ENCODE data around the gene PTGFRN.

The PTGFRN gene

GRCh38 chr1:116891396-116892079 lies 18.2 kb upstream of the PTGFRN start:
- no peak for DNase-seq

DNA sequence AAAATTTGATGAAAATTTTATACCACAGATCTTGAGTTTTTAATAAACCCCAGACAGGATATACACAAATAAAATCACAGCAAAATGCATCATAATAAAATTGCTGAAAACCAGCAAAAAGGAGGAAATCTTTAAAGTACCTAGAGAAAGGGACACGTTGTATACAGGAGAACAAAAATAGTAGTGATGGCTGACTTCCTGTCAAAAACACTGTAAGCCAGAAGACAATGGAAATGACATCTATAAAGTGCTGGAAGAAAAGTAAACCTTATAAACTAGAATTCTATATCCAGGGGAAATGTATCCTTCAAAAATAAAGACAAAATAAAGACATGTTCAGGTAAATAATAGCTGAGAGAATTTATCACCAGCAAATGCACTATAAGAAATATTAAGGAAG lies 14.6 kb upstream of the PTGFRN start:
- no peak for DNase-seq

GRCh38 chr1:116899529-116899928 lies 10.2 kb upstream of the PTGFRN start:
- DNase-seq = no peak

GRCh38 chr1:116900471-116901365 lies 9.0 kb upstream of the PTGFRN start:
- no peak for DNase-seq

DNA sequence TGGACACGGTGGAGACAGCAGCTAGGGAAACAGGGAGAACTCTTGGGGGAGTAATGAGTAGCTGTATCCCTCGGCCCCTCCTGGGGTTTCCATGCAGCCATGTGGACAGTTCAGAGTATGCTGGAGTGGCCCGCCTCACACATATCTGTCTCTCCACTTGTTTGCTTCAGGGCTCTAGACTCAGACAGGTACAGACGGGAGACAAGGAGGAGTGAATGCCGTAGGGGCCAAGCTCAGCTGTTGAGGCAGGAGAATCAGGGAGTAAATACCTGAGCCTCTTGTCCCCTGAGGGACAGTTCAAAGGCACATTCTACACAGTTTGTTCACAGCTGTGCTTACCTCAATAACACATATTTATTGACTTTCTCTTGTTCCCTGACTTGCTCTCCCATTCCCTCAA lies 7.7 kb upstream of the PTGFRN start:
- DNase-seq = no peak

DNA sequence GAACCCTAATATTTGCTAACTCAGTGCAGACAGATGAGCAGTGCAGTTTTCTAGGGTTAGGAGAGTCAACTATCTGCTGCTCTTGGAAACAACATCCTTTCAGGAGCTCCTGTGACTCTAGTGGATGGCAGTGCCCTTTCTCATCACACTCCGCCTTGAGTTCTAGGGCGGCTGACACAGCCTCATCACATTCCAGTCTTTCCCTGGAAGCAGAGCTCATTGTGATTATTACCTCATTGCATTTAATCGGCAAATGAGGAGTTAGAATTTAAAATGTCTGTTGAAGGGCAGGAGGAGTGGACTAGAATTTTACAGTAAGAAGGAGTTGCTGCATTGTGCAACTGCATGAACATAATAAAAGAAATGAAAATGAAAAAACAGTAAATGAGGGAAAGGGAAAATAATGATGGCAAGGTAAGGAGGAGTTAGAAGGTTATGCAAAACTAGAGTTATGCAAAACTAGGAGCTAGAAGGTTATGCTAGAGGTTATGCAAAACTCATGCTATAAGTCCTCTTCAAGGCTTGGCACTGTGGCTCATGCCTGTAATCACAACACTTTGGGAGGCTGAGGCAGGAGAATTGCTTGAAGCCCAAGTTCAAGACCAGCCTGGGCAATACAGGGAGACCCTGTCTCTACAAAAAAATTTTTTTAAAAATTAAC lies 6.9 kb upstream of the PTGFRN start:
- no peak for DNase-seq

DNA sequence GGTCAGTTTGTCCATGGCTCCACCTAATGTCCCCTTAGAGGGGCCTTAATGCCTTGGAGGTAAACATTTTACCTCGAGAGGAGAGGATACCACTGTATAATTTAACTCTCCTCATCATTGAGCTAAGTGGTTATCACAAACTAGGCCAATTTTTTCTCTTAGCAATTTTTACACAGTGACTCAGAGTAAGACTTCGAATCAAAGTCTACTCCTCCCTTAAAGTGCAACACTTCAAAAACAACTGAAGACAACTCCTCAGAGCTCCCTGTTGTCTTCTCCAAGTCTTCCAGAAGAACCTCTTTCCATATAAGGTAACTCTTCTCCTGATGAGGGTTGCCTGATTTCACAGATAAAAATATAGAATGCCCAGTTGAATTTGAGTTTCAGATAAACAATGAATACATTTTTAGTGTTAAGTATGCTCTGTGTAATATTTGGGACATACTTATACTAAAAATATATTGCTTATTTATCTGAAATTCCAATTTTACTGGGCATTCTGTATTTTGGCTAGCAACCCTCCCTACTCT lies 4.9 kb upstream of the PTGFRN start:
- no peak for DNase-seq

DNA sequence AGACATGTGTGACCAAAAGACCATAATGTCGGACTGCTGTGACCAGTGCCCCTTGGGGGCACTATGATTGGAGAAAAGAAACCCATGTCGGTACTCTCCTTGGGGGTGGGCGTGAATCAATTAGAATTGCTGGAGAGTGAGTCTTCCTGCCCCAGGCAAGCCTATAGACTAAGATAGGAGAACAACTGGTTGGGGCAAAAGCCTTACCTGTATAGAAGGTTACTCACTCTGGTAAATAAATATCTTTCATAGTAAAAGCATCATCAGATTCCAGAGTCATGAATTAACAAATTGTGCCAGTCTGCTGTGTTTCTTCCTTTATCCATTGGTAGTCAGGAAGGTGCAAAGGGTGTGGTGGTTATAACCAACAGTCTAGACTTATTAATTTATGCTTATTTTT lies 2.9 kb upstream of the PTGFRN start:
- DNase-seq = no peak

- no peak for DNase-seq
Measured at GRCh38 chr1:116907351-116907750, 2.4 kb upstream of the PTGFRN start.

DNA sequence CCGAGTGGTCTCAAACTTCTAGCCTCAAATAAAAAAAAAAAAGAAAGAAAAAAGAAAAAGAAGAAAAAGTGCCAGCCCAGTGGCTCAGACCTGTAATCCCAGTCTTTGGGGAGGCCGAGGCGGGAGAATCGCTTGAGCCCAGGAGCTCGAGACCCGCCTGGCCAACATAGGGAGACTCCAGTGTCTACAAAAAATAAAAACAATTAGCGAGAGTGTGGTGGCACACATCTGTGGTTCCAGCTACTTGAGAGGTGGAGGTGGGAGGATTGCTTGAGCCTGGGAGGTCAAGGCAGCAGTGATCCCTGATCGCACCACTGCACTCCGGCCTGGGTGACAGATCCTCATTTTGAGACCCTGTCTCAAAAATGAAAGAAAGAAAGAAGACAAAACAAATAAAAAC lies 1.4 kb upstream of the PTGFRN start:
- no peak for DNase-seq

- DNase-seq = no peak
Measured at GRCh38 chr1:116908820-116909511, 750 bp upstream of the PTGFRN start.

DNA sequence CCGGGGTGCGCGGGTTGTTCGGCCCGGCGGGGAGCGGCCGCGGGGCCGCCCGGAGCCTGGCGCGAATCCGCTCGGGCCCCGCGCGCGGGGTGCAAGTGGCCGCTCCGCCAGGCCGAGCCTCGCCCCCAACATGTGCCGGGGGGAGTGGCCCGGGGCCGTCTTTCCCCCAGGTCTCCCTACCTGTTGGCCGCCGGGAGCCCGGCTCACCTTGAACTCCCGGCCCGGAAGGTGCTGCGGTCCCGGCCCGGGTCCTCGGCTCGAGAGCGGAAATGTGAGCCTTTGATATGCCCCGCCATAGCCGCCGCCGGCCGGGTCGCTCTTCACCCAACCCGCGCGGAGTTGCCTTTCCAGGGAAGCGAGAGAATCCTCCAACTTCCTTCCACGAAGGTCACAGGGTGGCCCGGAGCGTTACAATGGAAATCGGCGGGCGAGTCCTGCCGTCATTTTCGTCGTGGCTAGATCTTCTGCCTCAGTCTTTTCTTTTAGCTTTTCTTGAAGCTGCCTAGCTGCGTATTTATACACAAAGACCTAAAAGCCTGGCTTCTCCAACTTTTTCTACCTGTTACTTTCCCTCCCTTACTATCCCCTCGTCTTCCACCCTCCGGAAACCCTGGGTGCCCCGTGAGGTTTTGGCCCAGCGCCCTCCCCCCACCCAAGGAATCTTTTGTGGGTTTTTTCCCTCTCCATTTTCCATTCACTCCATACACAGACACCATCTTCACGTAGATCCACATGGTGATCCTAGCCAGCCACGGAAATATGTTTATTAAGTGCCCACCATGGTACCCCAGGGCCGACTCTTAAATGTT lies 867 bp downstream of the PTGFRN start:
- peak; percentile 44 for DNase-seq

DNA sequence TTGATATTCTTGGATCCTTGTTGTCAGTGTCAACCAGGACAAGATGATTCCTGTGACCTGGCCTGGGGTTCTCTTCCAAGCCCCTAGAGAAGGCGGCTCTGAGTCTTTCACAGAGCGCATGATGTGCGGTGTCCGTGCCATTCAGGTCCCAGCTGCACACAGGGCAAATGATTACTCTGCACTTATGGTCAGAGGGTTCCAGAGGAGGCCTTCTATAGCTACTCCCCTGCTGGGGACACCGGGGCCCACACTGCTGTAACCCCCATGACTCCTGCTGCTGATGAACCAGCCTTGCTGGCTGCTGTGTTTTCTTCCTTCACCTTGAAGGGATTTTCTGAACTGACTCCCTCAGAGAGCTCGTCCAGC lies 1.5 kb downstream of the PTGFRN start:
- no peak for DNase-seq

DNA sequence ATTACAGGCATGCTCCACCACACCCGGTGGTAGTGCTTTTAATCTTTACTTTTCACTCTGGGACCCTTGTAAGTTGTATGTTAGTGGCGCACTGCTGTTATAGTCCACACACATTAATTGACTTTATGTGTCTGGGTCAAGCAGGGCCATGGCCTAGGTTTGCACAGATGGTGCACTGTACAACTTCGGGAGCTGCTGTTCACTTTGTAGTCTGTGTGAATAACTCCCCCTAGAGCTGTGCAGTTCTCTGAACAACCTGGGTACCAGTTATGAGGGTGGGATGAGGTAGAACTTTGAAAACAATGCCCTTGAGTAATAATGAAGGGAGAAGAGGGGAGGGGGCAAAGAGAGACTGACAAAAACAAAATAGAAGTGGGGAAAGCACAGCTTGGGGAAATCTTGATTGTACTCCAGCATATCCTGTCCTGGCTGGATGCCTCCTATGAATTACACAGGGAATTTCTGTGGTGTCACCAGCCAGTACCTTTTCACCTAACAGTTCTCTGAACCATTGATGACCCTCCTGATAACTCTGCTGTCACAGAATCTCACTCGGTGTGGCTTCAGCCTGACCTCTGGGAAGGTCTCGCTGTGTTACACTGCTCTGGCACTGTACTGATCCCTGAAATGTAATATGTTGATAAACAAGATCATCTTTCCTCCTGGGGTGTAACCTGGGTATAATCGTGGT lies 2.2 kb downstream of the PTGFRN start:
- no peak for DNase-seq

DNA sequence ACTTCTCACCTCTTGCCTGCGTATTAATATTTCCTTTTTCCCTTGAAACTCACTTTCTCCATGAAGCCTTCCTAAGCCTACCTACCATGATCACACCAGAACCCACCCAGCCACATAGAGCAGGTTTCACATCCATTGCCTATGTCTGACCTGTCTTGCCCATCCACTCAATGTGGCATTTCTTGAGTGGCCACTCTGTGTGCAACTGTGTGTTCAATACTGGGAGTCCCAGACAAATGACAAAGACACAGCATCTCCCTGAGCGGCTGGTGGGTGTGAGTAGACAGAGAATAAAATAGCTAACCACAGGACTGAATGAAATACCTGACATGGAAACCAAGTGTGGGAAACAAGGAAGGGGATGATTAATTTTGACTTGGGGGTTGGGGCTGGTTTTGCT lies 3.1 kb downstream of the PTGFRN start:
- DNase-seq = no peak

GRCh38 chr1:116913941-116914340 lies 4.2 kb downstream of the PTGFRN start:
- DNase-seq = no peak

DNA sequence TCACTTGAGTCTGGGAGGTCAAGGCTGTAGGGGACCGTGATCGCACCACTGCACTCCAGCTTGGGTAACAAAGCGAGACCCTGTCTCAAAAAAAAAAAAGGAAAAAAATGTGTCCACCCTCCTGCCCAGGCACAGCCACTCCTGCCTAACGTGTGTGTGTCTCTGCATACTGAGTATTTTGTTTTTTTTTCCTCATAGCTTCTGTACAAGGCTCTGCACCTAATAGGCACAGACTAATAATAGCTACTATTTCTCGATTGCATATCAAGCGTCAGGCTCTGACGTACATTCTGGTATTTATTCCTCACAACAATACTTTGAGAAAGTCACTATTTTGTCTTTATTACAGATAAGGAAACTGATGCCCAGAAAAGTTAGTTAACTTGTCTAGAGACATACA lies 5.0 kb downstream of the PTGFRN start:
- DNase-seq = no peak

DNA sequence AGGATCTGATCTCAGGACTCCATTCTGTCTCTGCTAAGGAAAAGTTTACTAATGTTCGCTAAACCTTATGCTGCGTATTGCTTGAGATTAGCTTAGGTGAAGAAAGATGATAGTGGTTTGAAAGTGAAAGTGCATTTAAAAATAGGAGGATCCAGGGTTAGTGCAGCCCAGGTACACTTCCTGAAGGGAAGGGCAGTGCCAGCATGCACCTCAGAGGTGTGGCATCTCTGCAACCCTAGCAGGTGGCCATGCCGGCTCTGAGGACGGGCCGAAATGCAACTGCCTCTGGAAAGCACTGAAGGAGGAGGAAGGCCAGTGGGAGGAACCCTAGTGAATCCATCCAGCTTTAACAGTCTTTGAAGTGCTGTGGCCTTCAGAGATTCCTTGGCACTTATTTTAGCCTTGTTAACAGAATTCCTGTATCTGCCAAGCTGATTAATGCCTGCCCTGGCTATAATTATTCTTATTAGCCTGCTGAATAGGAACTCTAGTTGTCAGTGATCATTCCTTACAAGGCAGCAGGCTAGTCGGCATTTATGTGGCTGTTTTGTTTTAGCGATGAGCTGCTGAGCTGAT lies 5.5 kb downstream of the PTGFRN start:
- DNase-seq = no peak

DNA sequence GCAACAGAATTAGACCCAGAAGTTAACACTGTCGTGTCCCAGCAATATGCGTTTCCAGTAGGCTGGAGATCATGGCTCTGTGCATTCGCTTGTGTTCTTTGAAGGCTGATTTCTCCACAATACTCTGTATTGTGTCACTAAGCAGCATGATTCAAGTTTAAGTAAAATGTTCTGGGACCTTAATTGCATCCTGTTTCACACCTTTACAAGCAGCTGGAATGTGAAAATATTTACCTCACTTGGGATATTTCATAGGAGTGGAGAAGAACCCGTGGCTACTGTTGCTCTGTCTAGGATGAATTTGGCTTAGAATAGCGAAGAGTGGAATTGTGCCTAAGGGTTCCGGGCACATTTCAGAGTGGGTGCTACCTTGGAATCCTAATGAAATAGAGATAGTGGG lies 6.3 kb downstream of the PTGFRN start:
- DNase-seq = no peak

GRCh38 chr1:116916533-116917445 lies 7.1 kb downstream of the PTGFRN start:
- no peak for DNase-seq

Data from activated effector memory CD4-positive, alpha-beta T cell treated with Interleukin-2 at 50 U/mL for 16 hours (primary cell).